ENCODE measurements around the gene TRPV5. TPM values are rescaled to one million over a fixed set of nuclear protein-coding genes. Genes with fewer than 3 reads are reported as not detected.

The TRPV5 gene
- polyA plus RNA-seq, 4 donors = 0.56 to 2.7 (median 1.3) TPM

- DNase-seq (ENCODE audit: low read depth in 4 of 4, low spot score in 2 of 4) = no peak
Observed at GRCh38 chr7:142873281-142873784, 60.2 kb downstream of the TRPV5 start.

GRCh38 chr7:142872106-142872675, 61.4 kb downstream of the TRPV5 start:
- DNase-seq (ENCODE audit: low read depth in 4 of 4, low spot score in 2 of 4) = no peak

- no peak for DNase-seq (ENCODE audit: low read depth in 4 of 4, low spot score in 2 of 4)
Observed at GRCh38 chr7:142871260-142872105, 62.1 kb downstream of the TRPV5 start.

GRCh38 chr7:142870566-142871259, 62.8 kb downstream of the TRPV5 start:
- no peak for DNase-seq (ENCODE audit: low read depth in 4 of 4, low spot score in 2 of 4)

- no peak for DNase-seq (ENCODE audit: low read depth in 4 of 4, low spot score in 2 of 4)
Observed at GRCh38 chr7:142870147-142870559, 63.4 kb downstream of the TRPV5 start.

GRCh38 chr7:142869434-142869833, 64.1 kb downstream of the TRPV5 start:
- DNase-seq (ENCODE audit: low read depth in 4 of 4, low spot score in 2 of 4) = no peak

GRCh38 chr7:142868986-142869415, 64.5 kb downstream of the TRPV5 start:
- no peak for DNase-seq (ENCODE audit: low read depth in 4 of 4, low spot score in 2 of 4)

GRCh38 chr7:142868188-142868985, 65.2 kb downstream of the TRPV5 start:
- no peak for DNase-seq (ENCODE audit: low read depth in 4 of 4, low spot score in 2 of 4)

- DNase-seq (ENCODE audit: low read depth in 4 of 4, low spot score in 2 of 4) = no peak
Observed at GRCh38 chr7:142867398-142868187, 66.0 kb downstream of the TRPV5 start.

GRCh38 chr7:142867097-142867378, 66.5 kb downstream of the TRPV5 start:
- DNase-seq (ENCODE audit: low read depth in 4 of 4, low spot score in 2 of 4) = no peak

- DNase-seq (ENCODE audit: low read depth in 4 of 4, low spot score in 2 of 4) = no peak
Observed at GRCh38 chr7:142866361-142867096, 67.0 kb downstream of the TRPV5 start.

- DNase-seq (ENCODE audit: low read depth in 4 of 4, low spot score in 2 of 4) = no peak
Observed at GRCh38 chr7:142865766-142866165, 67.8 kb downstream of the TRPV5 start.

GRCh38 chr7:142864980-142865747, 68.4 kb downstream of the TRPV5 start:
- DNase-seq (ENCODE audit: low read depth in 4 of 4, low spot score in 2 of 4) = no peak

- DNase-seq (ENCODE audit: low read depth in 4 of 4, low spot score in 2 of 4) = no peak
Observed at GRCh38 chr7:142863891-142864685, 69.5 kb downstream of the TRPV5 start.

GRCh38 chr7:142862786-142863400, 70.7 kb downstream of the TRPV5 start:
- DNase-seq (ENCODE audit: low read depth in 4 of 4, low spot score in 2 of 4) = no peak

GRCh38 chr7:142862351-142862750, 71.2 kb downstream of the TRPV5 start:
- DNase-seq (ENCODE audit: low read depth in 4 of 4, low spot score in 2 of 4) = no peak

GRCh38 chr7:142860968-142861367, 72.6 kb downstream of the TRPV5 start:
- no peak for DNase-seq (ENCODE audit: low read depth in 4 of 4, low spot score in 2 of 4)
